GM12878 (cell line): ENCODE results near the gene CIB4. TPM values are rescaled to one million over a fixed set of nuclear protein-coding genes. Genes with fewer than 3 reads are reported as not detected.

Source experiments
- ATAC-seq: fragments of 200-7000 bp; cut with Tn5 transposase; 3 replicates; pipeline ENCODE4 v1.9.1; 2020; ENCODE audit warnings: mild to moderate bottlenecking, moderate library complexity
- BruUV-seq: library from RNA; stranded (reverse); fragments of 400-500 nt; replicated peaks from 2 replicates; lab custom pipeline; 2021; lab: Mats Ljungman, UMichigan
- CTCF ChIA-PET: fragments of 300-600 bp; sonication (Branson Sonifier 250); formaldehyde crosslinking; extraction: SDS; loops from one replicate; lab custom pipeline; 2021; ENCODE audit warnings: inconsistent platforms; lab: Yijun Ruan, JAX
- POLR2A ChIA-PET: fragments of 350-600 bp; formaldehyde crosslinking; extraction: SDS; loops from one replicate; lab custom pipeline; 2021; ENCODE audit warnings: inconsistent platforms; lab: Charles Lee
- RAD21 ChIA-PET: fragments of 300-600 bp; sonication (Branson Sonifier 250); formaldehyde crosslinking; loops from one replicate; lab custom pipeline; 2023; ENCODE audit warnings: antibody characterized with exemption; ENCODE audit not compliant: unreplicated experiment; lab: Charles Lee
- SMC1A ChIA-PET: fragments of 300-600 bp; sonication (Branson Sonifier 250); formaldehyde crosslinking; loops from one replicate; lab custom pipeline; 2023; ENCODE audit not compliant: unreplicated experiment, uncharacterized antibody; lab: Charles Lee
- DNase-seq: peaks from one replicate; pipeline ENCODE4 v3.0.0-alpha.2; 2011; ENCODE audit warnings: low read depth, low spot score
- FAIRE-seq: peaks from 3 replicates; lab custom pipeline; 2011; peaks lifted over from hg19 to GRCh38; lab: Jason Lieb, UNC
- H2AFZ ChIP-seq: 2 replicates; pipeline ENCODE4 v1.6.0; 2011; ENCODE audit warnings: low read depth, low read length, control low read depth; ENCODE audit not compliant: control insufficient read depth
- H3K27ac ChIP-seq: 2 replicates; pipeline ENCODE4 v1.5.1; 2011; ENCODE audit warnings: control low read depth; ENCODE audit not compliant: control insufficient read depth, insufficient read depth
- H3K27me3 ChIP-seq, 2 experiments: replicated peaks in 1 of 2; 2 replicates each; pipeline versions ENCODE4 v1.6.0 to v1.6.1; 2011; ENCODE audit warnings: low read length in 1 of 2; ENCODE audit not compliant: control insufficient read depth in 2 of 2, insufficient read depth in 2 of 2
- H3K36me3 ChIP-seq, 2 experiments: 2 replicates each; pipeline ENCODE4 v1.5.1; 2011; ENCODE audit warnings: low read length in 1 of 2; ENCODE audit not compliant: control insufficient read depth in 2 of 2, insufficient read depth in 2 of 2
- H3K4me1 ChIP-seq: 2 replicates; pipeline ENCODE4 v1.6.1; 2011; ENCODE audit warnings: mild to moderate bottlenecking, low read length, moderate library complexity, mixed read lengths; ENCODE audit not compliant: control insufficient read depth, insufficient read depth
- H3K4me2 ChIP-seq: 2 replicates; pipeline ENCODE4 v1.6.0; 2011; ENCODE audit warnings: control low read depth; ENCODE audit not compliant: control insufficient read depth, insufficient read depth
- H3K4me3 ChIP-seq: fragments of 200-600 bp; sonication (generic); 2 replicates; pipeline ENCODE4 v1.5.1; 2016
- H3K79me2 ChIP-seq: 2 replicates; pipeline ENCODE4 v1.6.0; 2011; ENCODE audit warnings: low read length; ENCODE audit not compliant: control insufficient read depth, insufficient read depth
- H3K9ac ChIP-seq: 2 replicates; pipeline ENCODE4 v1.8.0; 2011; ENCODE audit warnings: low read length, control low read depth, mixed read lengths; ENCODE audit not compliant: control insufficient read depth, insufficient read depth
- H3K9me3 ChIP-seq: replicated peaks from 3 replicates; pipeline ENCODE4 v1.5.1; 2011; ENCODE audit warnings: mild to moderate bottlenecking, low read length; ENCODE audit not compliant: control insufficient read depth, insufficient read depth
- H4K20me1 ChIP-seq: 2 replicates; pipeline ENCODE4 v1.6.0; 2011; ENCODE audit not compliant: control insufficient read depth, insufficient read depth
- CREB1 ChIP-seq: IDR thresholded peaks from 2 replicates; pipeline ENCODE4 v1.6.1; 2012; ENCODE audit warnings: low read depth, mild to moderate bottlenecking, inconsistent platforms
- ESRRA ChIP-seq: IDR thresholded peaks from 2 replicates; pipeline ENCODE4 v1.6.1; 2012; ENCODE audit warnings: mild to moderate bottlenecking, low read length, improper control_type of control experiment
- KDM1A ChIP-seq: fragments of 200-600 bp; sonication (generic); IDR thresholded peaks from 2 replicates; pipeline ENCODE4 v1.6.1; 2016; ENCODE audit warnings: borderline replicate concordance
- MEF2A ChIP-seq: IDR thresholded peaks from 2 replicates; pipeline ENCODE4 v1.6.1; 2011; ENCODE audit warnings: low read depth, mild to moderate bottlenecking, low read length, moderate library complexity; ENCODE audit not compliant: insufficient read depth
- MTA3 ChIP-seq: IDR thresholded peaks from 2 replicates; pipeline ENCODE4 v1.6.1; 2012; ENCODE audit warnings: low read length, inconsistent platforms, borderline replicate concordance
- NFXL1 ChIP-seq: fragments of 450-650 bp; IDR thresholded peaks from 2 replicates; pipeline ENCODE4 v1.6.1; 2017; ENCODE audit warnings: antibody characterized with exemption, mild to moderate bottlenecking, borderline replicate concordance
- RAD51 ChIP-seq: fragments of 450-650 bp; IDR thresholded peaks from 2 replicates; pipeline ENCODE4 v1.6.1; 2016; ENCODE audit warnings: moderate library complexity, mild to moderate bottlenecking, inconsistent platforms
- STAT1 ChIP-seq: fragments of 450-650 bp; conservative IDR thresholded peaks from 2 replicates; pipeline ENCODE4 v1.6.1; 2014; ENCODE audit warnings: antibody characterized with exemption, mild to moderate bottlenecking
- WGBS: methylation state at CpG from one replicate; pipeline ENCODE4 v1.1.6; 2016; ENCODE audit warnings: low lambda C conversion rate; ENCODE audit not compliant: insufficient replicate concordance, insufficient coverage; ENCODE audit errors: missing lambda C conversion rate; 5-methylcytosine and 5-hydroxymethylcytosine counted together
- in situ Hi-C: fragments of 300-500 bp; cut with MboI; formaldehyde crosslinking; loops from 9 replicates; pipeline ENCODE4 v1.14.3; 2018; ENCODE audit warnings: mixed read lengths
- intact Hi-C: fragments of 100-400 bp; cut with micrococcal nuclease; formaldehyde crosslinking; loops from one replicate; pipeline ENCODE4 v1.14.2; 2022; ENCODE audit not compliant: unreplicated experiment
- polyA plus RNA-seq, 11 experiments: library from polyadenylated mRNA; depleted of rRNA in 4 of 11; unstranded in 6 of 11; stranded (reverse) in 5 of 11; fragments of >200 nt; fragmentation: Nextera tagmentation in 4 of 11; fragmentation: Illumina TruSeq in 1 of 11; extraction: Ambion mirVana in 4 of 11; extraction: Trizol in 1 of 11; gene quantifications; 1 replicate in 1 of 11; 2 replicates in 10 of 11; pipeline versions ENCODE4 v1.2.1 to v1.2.3, GENCODE V29; 2011 to 2016; ENCODE audit warnings: inconsistent platforms in 2 of 11, missing spikeins in 2 of 11, low read depth in 1 of 11
- total RNA-seq, 4 experiments: library from RNA; depleted of rRNA in 3 of 4; stranded (reverse); fragments of >200 nt in 3 of 4; fragmentation: Illumina TruSeq in 1 of 4; extraction: Trizol in 1 of 4; gene quantifications; 2 replicates each; pipeline versions ENCODE4 v1.2.1 to v1.2.3, GENCODE V29; 2013 to 2021

Gene CIB4
- total and polyA plus RNA-seq, 10 of the 15 experiments (the other 5 are each of a cell fraction or from before 2014, with no cell fraction given) = not detected

DNA sequence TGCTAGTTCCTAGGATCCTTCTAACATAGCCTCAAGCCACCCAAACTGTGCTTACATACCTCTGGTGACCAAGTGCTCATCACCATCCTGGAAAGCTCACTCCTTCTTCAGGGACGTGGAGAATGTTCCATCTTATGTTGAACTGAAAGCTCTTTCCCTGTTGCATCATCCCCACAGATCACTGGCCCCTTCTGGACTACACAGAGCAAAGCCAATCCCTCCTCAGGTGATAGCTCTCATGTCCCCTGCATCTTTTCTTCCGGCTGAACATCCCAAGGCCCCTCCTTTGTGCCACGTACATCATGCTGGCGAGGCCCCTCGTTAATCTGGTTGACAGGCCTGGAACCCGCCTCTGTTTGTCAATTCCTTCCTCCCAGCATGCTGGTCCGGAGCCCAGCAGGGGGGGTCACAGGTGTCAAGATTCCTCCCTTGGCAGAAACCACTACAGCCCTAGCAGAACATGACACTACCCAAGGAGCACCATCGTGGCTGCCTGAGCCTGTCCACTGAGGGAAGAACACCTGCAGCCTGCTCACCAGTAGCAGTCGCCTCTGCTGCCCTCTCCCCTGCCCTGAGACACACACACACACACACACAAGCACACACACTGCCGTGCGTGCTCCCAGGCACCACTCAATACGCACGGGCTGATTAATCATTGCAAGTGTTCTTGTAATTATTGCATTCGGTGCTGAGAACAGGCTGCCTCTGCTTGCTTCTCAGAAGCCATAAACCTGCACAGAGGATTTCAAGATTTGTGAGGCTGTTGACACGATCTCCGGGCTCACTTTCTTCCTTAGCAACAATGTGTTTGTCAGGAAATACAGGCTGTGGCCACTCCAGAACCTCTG is 45.0 kb upstream of the CIB4 start:
- H3K4me2 ChIP-seq = no peak overlapping the region
- ATAC-seq (no peak), DNase-seq (no peak), FAIRE-seq (no peak)
- no peaks in the 10 kb centered on the region for H3K9me3 ChIP-seq
- no peaks in the 10 kb centered on the region for H3K79me2 ChIP-seq
- H3K4me1 ChIP-seq = no peaks in the 10 kb centered on the region
- 17% methylated on average over 16 of the region's 16 CpGs for WGBS
- no peaks in the 10 kb centered on the region for H3K36me3 ChIP-seq
- POLR2A ChIA-PET = interaction anchor here (0.6 kb wide), 1 partner anchor 28 kb away, joined by 3 read pairs; no protein-coding TSS in a partner anchor
- TF ChIP-seq ESRRA (no peak), MTA3 (no peak), NFXL1 (no peak), MEF2A (no peak), KDM1A (no peak), CREB1 (no peak), RAD51 (no peak), STAT1 (no peak)
- BruUV-seq = no TSS peak
- H3K27me3 ChIP-seq = peaks cover 0 to 4% of the 10 kb centered on the region in 2 experiments; a peak in 1 of 4 replicates
- in situ Hi-C loops = no loop called here
- intact Hi-C loops = no loop called here
- no peaks in the 10 kb centered on the region for H4K20me1 ChIP-seq
- RAD21 ChIA-PET = no interaction called here
- H3K4me3 ChIP-seq = no peak overlapping the region
- no peak overlapping the region for H3K27ac ChIP-seq
- H3K9ac ChIP-seq = no peak overlapping the region
- CTCF ChIA-PET = no interaction called here
- H2AFZ ChIP-seq = no peak overlapping the region
- SMC1A ChIA-PET = no interaction called here
